ENCODE measurements around the gene BRSK2. TPM values are rescaled to one million over a fixed set of nuclear protein-coding genes. Genes with fewer than 3 reads are reported as not detected.

BRSK2 gene
- total and polyA plus RNA-seq, 2 donors (not counting 1 experiment from before 2014, with no cell fraction given) = 0.11 to 0.33 TPM

GRCh38 chr11:1504138-1504537 lies 114.4 kb downstream of the BRSK2 start:
- H3K4me2 ChIP-seq (ENCODE audit: extremely low read depth, insufficient read depth, low read length) = no peak overlapping the region
- no peaks in the 10 kb centered on the region for H3K4me1 ChIP-seq (ENCODE audit: control insufficient read depth, extremely low read depth, insufficient read depth, low read length)
- no peak overlapping the region for H2AFZ ChIP-seq (ENCODE audit: low read length)
- H3K27ac ChIP-seq (ENCODE audit: insufficient read depth, low read length) = no peak overlapping the region
- no peaks in the 10 kb centered on the region for H4K20me1 ChIP-seq (ENCODE audit: control insufficient read depth, extremely low read depth, insufficient read depth, low read length)
- H3K27me3 ChIP-seq (ENCODE audit: control insufficient read depth, insufficient read depth, low read length) = no peaks in the 10 kb centered on the region
- no peak for TF ChIP-seq EZH2 (IDR thresholded peaks at IDR 0.05; ENCODE audit: low read length, missing control alignments)
- TF ChIP-seq, protein P1, sequence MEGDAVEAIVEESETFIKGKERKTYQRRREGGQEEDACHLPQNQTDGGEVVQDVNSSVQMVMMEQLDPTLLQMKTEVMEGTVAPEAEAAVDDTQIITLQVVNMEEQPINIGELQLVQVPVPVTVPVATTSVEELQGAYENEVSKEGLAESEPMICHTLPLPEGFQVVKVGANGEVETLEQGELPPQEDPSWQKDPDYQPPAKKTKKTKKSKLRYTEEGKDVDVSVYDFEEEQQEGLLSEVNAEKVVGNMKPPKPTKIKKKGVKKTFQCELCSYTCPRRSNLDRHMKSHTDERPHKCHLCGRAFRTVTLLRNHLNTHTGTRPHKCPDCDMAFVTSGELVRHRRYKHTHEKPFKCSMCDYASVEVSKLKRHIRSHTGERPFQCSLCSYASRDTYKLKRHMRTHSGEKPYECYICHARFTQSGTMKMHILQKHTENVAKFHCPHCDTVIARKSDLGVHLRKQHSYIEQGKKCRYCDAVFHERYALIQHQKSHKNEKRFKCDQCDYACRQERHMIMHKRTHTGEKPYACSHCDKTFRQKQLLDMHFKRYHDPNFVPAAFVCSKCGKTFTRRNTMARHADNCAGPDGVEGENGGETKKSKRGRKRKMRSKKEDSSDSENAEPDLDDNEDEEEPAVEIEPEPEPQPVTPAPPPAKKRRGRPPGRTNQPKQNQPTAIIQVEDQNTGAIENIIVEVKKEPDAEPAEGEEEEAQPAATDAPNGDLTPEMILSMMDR (conservative IDR thresholded peaks at IDR 0.05 in 1 of 2, IDR thresholded peaks at IDR 0.05 in 1 of 2; ENCODE audit: low read depth in 1 of 2, low read length in 2 of 2) = no peak
- no peak for DNase-seq (ENCODE audit: low read depth in 2 of 2)
- no peaks in the 10 kb centered on the region for H3K36me3 ChIP-seq (ENCODE audit: control insufficient read depth, insufficient read depth, low read length)
- H3K79me2 ChIP-seq (ENCODE audit: control insufficient read depth, insufficient read depth, low read length) = peaks cover 6% of the 10 kb centered on the region
- H3K9me3 ChIP-seq (ENCODE audit: control insufficient read depth, insufficient read depth, low read depth, low read length) = no peaks in the 10 kb centered on the region
- H3K9ac ChIP-seq (ENCODE audit: insufficient read depth, low read length) = no peak overlapping the region
- H3K4me3 ChIP-seq (replicated peaks in 1 of 4; ENCODE audit: control extremely low read depth in 1 of 4, insufficient read depth in 1 of 4, low read depth in 3 of 4, low read length in 4 of 4) = no peak overlapping the region

DNA sequence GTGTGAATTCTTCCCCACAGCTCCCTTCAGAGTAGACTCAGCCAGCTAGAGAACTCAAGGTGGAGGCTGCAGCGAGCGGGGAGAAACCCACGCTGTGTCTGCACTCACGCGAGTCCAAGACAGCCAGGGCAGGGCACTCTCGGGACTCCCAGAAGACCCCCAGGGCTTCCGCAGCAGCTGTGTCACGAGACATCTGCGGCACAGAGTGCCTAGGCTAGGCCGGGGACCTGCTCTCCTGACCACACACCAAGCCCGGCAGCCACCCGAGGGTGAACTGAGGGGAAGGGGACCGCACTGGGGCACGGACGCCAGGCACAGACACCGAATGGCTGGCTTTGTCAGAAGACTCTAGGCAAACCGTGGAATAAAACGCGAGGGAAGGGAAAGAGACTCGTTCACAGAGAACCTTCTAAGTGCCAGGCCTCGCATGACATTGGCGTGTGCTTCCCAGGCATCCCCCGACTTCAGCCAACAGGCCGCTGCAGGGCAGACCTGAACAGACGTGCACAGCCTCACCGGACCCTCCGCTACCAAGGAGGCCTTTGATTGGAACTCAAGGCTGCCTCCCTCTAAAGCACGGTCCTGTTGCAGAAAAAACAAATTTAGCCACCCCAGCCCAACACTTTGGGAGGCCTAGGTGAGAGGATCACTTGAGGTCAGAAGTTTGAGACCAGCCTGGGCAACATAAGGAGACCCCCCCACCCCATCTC lies 115.0 kb downstream of the BRSK2 start:
- no peak overlapping the region for H3K27ac ChIP-seq (ENCODE audit: insufficient read depth, low read length)

GRCh38 chr11:1505480-1505879 lies 115.7 kb downstream of the BRSK2 start:
- H3K27me3 ChIP-seq (ENCODE audit: control insufficient read depth, insufficient read depth, low read length) = no peaks in the 10 kb centered on the region
- no peak for DNase-seq (ENCODE audit: low read depth in 2 of 2)
- H3K4me3 ChIP-seq (replicated peaks in 1 of 4; ENCODE audit: control extremely low read depth in 1 of 4, insufficient read depth in 1 of 4, low read depth in 3 of 4, low read length in 4 of 4) = no peak overlapping the region
- H3K9me3 ChIP-seq (ENCODE audit: control insufficient read depth, insufficient read depth, low read depth, low read length) = no peaks in the 10 kb centered on the region
- peaks cover 2% of the 10 kb centered on the region for H3K79me2 ChIP-seq (ENCODE audit: control insufficient read depth, insufficient read depth, low read length)
- TF ChIP-seq, protein P1 (conservative IDR thresholded peaks at IDR 0.05 in 1 of 2, IDR thresholded peaks at IDR 0.05 in 1 of 2; ENCODE audit: low read depth in 1 of 2, low read length in 2 of 2) = no peak
- TF ChIP-seq EZH2 (IDR thresholded peaks at IDR 0.05; ENCODE audit: low read length, missing control alignments) = no peak
- no peak overlapping the region for H3K4me2 ChIP-seq (ENCODE audit: extremely low read depth, insufficient read depth, low read length)
- no peak overlapping the region for H2AFZ ChIP-seq (ENCODE audit: low read length)
- H3K4me1 ChIP-seq (ENCODE audit: control insufficient read depth, extremely low read depth, insufficient read depth, low read length) = no peaks in the 10 kb centered on the region
- no peak overlapping the region for H3K27ac ChIP-seq (ENCODE audit: insufficient read depth, low read length)
- H3K9ac ChIP-seq (ENCODE audit: insufficient read depth, low read length) = no peak overlapping the region
- no peaks in the 10 kb centered on the region for H4K20me1 ChIP-seq (ENCODE audit: control insufficient read depth, extremely low read depth, insufficient read depth, low read length)
- no peaks in the 10 kb centered on the region for H3K36me3 ChIP-seq (ENCODE audit: control insufficient read depth, insufficient read depth, low read length)

More for the DNA sequence above, 115.0 kb downstream of the BRSK2 start:
- H3K4me1 ChIP-seq (ENCODE audit: control insufficient read depth, extremely low read depth, insufficient read depth, low read length) = no peaks in the 10 kb centered on the region
- H3K9me3 ChIP-seq (ENCODE audit: control insufficient read depth, insufficient read depth, low read depth, low read length) = no peaks in the 10 kb centered on the region
- no peak overlapping the region for H3K4me2 ChIP-seq (ENCODE audit: extremely low read depth, insufficient read depth, low read length)
- H2AFZ ChIP-seq (ENCODE audit: low read length) = no peak overlapping the region
- H3K27me3 ChIP-seq (ENCODE audit: control insufficient read depth, insufficient read depth, low read length) = no peaks in the 10 kb centered on the region
- no peak for TF ChIP-seq EZH2 (IDR thresholded peaks at IDR 0.05; ENCODE audit: low read length, missing control alignments)
- TF ChIP-seq, protein P1 (conservative IDR thresholded peaks at IDR 0.05 in 1 of 2, IDR thresholded peaks at IDR 0.05 in 1 of 2; ENCODE audit: low read depth in 1 of 2, low read length in 2 of 2) = no peak
- H3K4me3 ChIP-seq (replicated peaks in 1 of 4; ENCODE audit: control extremely low read depth in 1 of 4, insufficient read depth in 1 of 4, low read depth in 3 of 4, low read length in 4 of 4) = no peak overlapping the region
- no peaks in the 10 kb centered on the region for H3K36me3 ChIP-seq (ENCODE audit: control insufficient read depth, insufficient read depth, low read length)
- peaks cover 2% of the 10 kb centered on the region for H3K79me2 ChIP-seq (ENCODE audit: control insufficient read depth, insufficient read depth, low read length)
- DNase-seq (ENCODE audit: low read depth in 2 of 2) = no peak
- H4K20me1 ChIP-seq (ENCODE audit: control insufficient read depth, extremely low read depth, insufficient read depth, low read length) = no peaks in the 10 kb centered on the region
- no peak overlapping the region for H3K9ac ChIP-seq (ENCODE audit: insufficient read depth, low read length)
